PC-9 (cell line): Measurements from ENCODE around the gene ZSCAN21. TPM values are rescaled to one million over a fixed set of nuclear protein-coding genes. Genes with fewer than 3 reads are reported as not detected.

Experiments
- BruUV-seq: library from RNA; stranded (reverse); fragments of 400-500 nt; replicated peaks from 2 replicates; lab custom pipeline; 2021; lab: Mats Ljungman, UMichigan
- CTCF ChIA-PET: fragments of 300-600 bp; sonication (Branson Sonifier 250); formaldehyde crosslinking; loops from one replicate; lab custom pipeline; 2022; ENCODE audit warnings: antibody characterized with exemption; lab: Charles Lee
- POLR2A ChIA-PET: fragments of 300-600 bp; sonication (Branson Sonifier 250); formaldehyde crosslinking; loops from one replicate; lab custom pipeline; 2022; ENCODE audit warnings: antibody characterized with exemption; ENCODE audit not compliant: unreplicated experiment; lab: Charles Lee
- DNase-seq, 2 experiments: peaks; one replicate each; pipeline versions ENCODE4 v3.0.0 to v3.0.0-alpha.2; 2015 to 2022; ENCODE audit warnings: mixed read lengths in 1 of 2
- H2AFZ ChIP-seq: fragments of 200-600 bp; sonication (generic); 2 replicates; pipeline ENCODE4 v1.8.1; 2017; ENCODE audit warnings: antibody characterized with exemption
- H3F3A ChIP-seq: fragments of 200-600 bp; sonication (generic); 2 replicates; pipeline ENCODE4 v1.8.1; 2017; ENCODE audit warnings: antibody characterized with exemption, mild to moderate bottlenecking, low read depth; ENCODE audit not compliant: insufficient read depth
- H3K27ac ChIP-seq: fragments of 200-600 bp; sonication (generic); 2 replicates; pipeline ENCODE4 v1.6.1; 2016; ENCODE audit warnings: mixed run types
- H3K27me3 ChIP-seq: fragments of 200-600 bp; sonication (generic); 2 replicates; pipeline ENCODE4 v1.6.1; 2016; ENCODE audit warnings: low read depth, mixed run types; ENCODE audit not compliant: insufficient read depth
- H3K36me3 ChIP-seq: fragments of 200-600 bp; sonication (generic); 2 replicates; pipeline ENCODE4 v1.6.1; 2016; ENCODE audit warnings: low read depth, mixed run types
- H3K4me1 ChIP-seq: fragments of 200-600 bp; sonication (generic); replicated peaks from 2 replicates; pipeline ENCODE4 v1.6.1; 2016; ENCODE audit warnings: mixed run types; ENCODE audit not compliant: insufficient read depth
- H3K4me2 ChIP-seq: fragments of 200-600 bp; sonication (generic); 2 replicates; pipeline ENCODE4 v1.6.1; 2017; ENCODE audit warnings: mixed run types
- H3K4me3 ChIP-seq: fragments of 200-600 bp; sonication (generic); 2 replicates; pipeline ENCODE4 v1.6.1; 2016; ENCODE audit warnings: mixed run types
- H3K79me2 ChIP-seq: fragments of 200-600 bp; sonication (generic); 2 replicates; pipeline ENCODE4 v1.6.1; 2017; ENCODE audit warnings: low read depth, mixed run types
- H3K9me2 ChIP-seq: fragments of 200-600 bp; sonication (generic); 2 replicates; pipeline ENCODE4 v1.8.1; 2017; ENCODE audit warnings: mild to moderate bottlenecking; ENCODE audit not compliant: insufficient read depth
- H3K9me3 ChIP-seq: fragments of 200-600 bp; sonication (generic); 2 replicates; pipeline ENCODE4 v1.8.1; 2016; ENCODE audit warnings: low read depth; ENCODE audit not compliant: insufficient read depth
- H4K20me1 ChIP-seq: fragments of 200-600 bp; sonication (generic); 2 replicates; pipeline ENCODE4 v1.8.1; 2017; ENCODE audit not compliant: insufficient read depth
- CTCF ChIP-seq: fragments of 200-600 bp; sonication (generic); conservative IDR thresholded peaks from 2 replicates; pipeline ENCODE4 v1.6.1; 2017; ENCODE audit warnings: mixed run types, antibody characterized with exemption, mild to moderate bottlenecking, moderate library complexity
- EZH2 ChIP-seq: fragments of 200-600 bp; sonication (generic); IDR thresholded peaks from 2 replicates; pipeline ENCODE4 v1.8.0; 2017; ENCODE audit warnings: antibody characterized with exemption, low read depth
- intact Hi-C: fragments of 100-400 bp; cut with micrococcal nuclease; formaldehyde crosslinking; loops from one replicate; pipeline ENCODE4 v1.10.0; 2022; ENCODE audit not compliant: unreplicated experiment
- total RNA-seq: library from RNA; stranded (reverse); gene quantifications from 2 replicates; pipeline ENCODE4 v1.2.3, GENCODE V29; 2021

The ZSCAN21 gene
- total RNA-seq, 1 experiment from 2014 or later, result 8.9 TPM

- CTCF ChIA-PET, result no interaction called here
- no peaks in the 10 kb centered on the region for H3K27me3 ChIP-seq
- no peaks in the 10 kb centered on the region for H3K4me1 ChIP-seq
- H3K9me2 ChIP-seq, result no peaks in the 10 kb centered on the region
- 0 out of 2 replicates have a peak, but pooled peaks cover 8% of the 10 kb centered on the region for H3K36me3 ChIP-seq
- H3K4me2 ChIP-seq, result no peak overlapping the region
- no peak overlapping the region for H3K27ac ChIP-seq
- no TSS peak for BruUV-seq
- H2AFZ ChIP-seq, result no peak overlapping the region
- no peaks in the 10 kb centered on the region for H3K9me3 ChIP-seq
- intact Hi-C loops, result no loop called here
- no peaks in the 10 kb centered on the region for H4K20me1 ChIP-seq
- H3K79me2 ChIP-seq, result no peaks in the 10 kb centered on the region
- TF ChIP-seq CTCF, result no peak
- no peak for TF ChIP-seq EZH2
- POLR2A ChIA-PET, result no interaction called here
- no peaks in the 10 kb centered on the region; the same call in 1 of the 2 replicates for H3F3A ChIP-seq
- no peak overlapping the region for H3K4me3 ChIP-seq
- no peak for DNase-seq
These were observed 7.4 kb downstream of the ZSCAN21 start for GRCh38 chr7:100057006-100057405.

- Histone ChIP-seq H4K20me1 (no peaks in the 10 kb centered on the region), H3K4me3 (no peak overlapping the region), H3K27ac (no peak overlapping the region), H3F3A (no peaks in the 10 kb centered on the region), H3K36me3 (0 out of 2 replicates have a peak, but pooled peaks cover 8% of the 10 kb centered on the region), H3K27me3 (no peaks in the 10 kb centered on the region), H3K4me2 (no peak overlapping the region), H2AFZ (no peak overlapping the region), H3K79me2 (no peaks in the 10 kb centered on the region), H3K9me2 (no peaks in the 10 kb centered on the region), H3K4me1 (no peaks in the 10 kb centered on the region), H3K9me3 (no peaks in the 10 kb centered on the region)
- BruUV-seq, result no TSS peak
- no peak for DNase-seq
- ChIA-PET POLR2A (interaction anchor here (0.6 kb wide), 1 partner anchor 11 kb away, joined by 3 read pairs; no protein-coding TSS in a partner anchor), CTCF (interaction anchor here (0.7 kb wide), 2 partner anchors 457 to 1670 kb away, joined by 3 read pairs; no protein-coding TSS in a partner anchor)
- TF ChIP-seq EZH2 (no peak), CTCF (no peak)
- intact Hi-C loops, result no loop called here
These were observed 9.7 kb downstream of the ZSCAN21 start for GRCh38 chr7:100059251-100059739.

GRCh38 chr7:100061518-100062193 lies 12.1 kb downstream of the ZSCAN21 start:
- Histone ChIP-seq H3K27ac (no peak overlapping the region), H3K4me1 (no peaks in the 10 kb centered on the region), H3K4me2 (no peak overlapping the region), H3K36me3 (peaks cover 11% of the 10 kb centered on the region; the same call in 1 of the 2 replicates), H3K4me3 (no peak overlapping the region), H4K20me1 (no peaks in the 10 kb centered on the region), H3F3A (0 out of 2 replicates have a peak, but pooled peaks cover 6% of the 10 kb centered on the region), H3K9me3 (no peaks in the 10 kb centered on the region), H2AFZ (no peak overlapping the region), H3K27me3 (no peaks in the 10 kb centered on the region), H3K79me2 (no peaks in the 10 kb centered on the region), H3K9me2 (no peaks in the 10 kb centered on the region)
- TF ChIP-seq CTCF (no peak), EZH2 (no peak)
- no TSS peak for BruUV-seq
- ChIA-PET POLR2A (interaction anchor here (0.6 kb wide), 1 partner anchor 35 kb away, joined by 9 read pairs; no protein-coding TSS in a partner anchor), CTCF (no interaction called here)
- DNase-seq, result no peak
- intact Hi-C loops, result no loop called here
